ENCODE data around the gene USP34.

USP34 gene

DNA sequence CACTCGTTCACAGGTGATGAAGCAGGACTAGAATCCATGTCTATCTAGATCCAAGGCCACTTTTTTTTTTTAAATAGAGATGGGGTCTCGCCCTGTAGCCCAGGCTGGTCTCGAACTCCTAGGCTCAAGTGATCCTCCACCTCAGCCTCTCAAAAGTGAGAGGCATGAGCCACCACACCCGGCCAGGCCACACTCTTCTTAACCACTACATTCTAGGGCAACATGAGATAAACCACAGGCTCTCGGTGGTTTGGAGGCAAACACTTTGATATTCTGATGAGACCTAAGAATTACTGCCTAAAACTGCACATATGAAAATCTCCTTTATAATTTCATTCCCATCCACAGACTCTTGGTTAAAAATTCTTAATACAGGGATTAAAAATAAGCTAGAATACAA lies 51.8 kb downstream of the USP34 start:
- in situ Hi-C loops (cut with HindIII; ENCODE audit: low sequenced_read_pairs) = no loop called here
- TF ChIP-seq, protein P1, sequence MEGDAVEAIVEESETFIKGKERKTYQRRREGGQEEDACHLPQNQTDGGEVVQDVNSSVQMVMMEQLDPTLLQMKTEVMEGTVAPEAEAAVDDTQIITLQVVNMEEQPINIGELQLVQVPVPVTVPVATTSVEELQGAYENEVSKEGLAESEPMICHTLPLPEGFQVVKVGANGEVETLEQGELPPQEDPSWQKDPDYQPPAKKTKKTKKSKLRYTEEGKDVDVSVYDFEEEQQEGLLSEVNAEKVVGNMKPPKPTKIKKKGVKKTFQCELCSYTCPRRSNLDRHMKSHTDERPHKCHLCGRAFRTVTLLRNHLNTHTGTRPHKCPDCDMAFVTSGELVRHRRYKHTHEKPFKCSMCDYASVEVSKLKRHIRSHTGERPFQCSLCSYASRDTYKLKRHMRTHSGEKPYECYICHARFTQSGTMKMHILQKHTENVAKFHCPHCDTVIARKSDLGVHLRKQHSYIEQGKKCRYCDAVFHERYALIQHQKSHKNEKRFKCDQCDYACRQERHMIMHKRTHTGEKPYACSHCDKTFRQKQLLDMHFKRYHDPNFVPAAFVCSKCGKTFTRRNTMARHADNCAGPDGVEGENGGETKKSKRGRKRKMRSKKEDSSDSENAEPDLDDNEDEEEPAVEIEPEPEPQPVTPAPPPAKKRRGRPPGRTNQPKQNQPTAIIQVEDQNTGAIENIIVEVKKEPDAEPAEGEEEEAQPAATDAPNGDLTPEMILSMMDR (IDR thresholded peaks at IDR 0.05; ENCODE audit: low read depth, low read length, missing control alignments) = no peak
- DNase-seq (ENCODE audit: low read depth) = peak; percentile 18
- H3K4me3 ChIP-seq (ENCODE audit: low read depth, low read length) = no peak overlapping the region

DNA sequence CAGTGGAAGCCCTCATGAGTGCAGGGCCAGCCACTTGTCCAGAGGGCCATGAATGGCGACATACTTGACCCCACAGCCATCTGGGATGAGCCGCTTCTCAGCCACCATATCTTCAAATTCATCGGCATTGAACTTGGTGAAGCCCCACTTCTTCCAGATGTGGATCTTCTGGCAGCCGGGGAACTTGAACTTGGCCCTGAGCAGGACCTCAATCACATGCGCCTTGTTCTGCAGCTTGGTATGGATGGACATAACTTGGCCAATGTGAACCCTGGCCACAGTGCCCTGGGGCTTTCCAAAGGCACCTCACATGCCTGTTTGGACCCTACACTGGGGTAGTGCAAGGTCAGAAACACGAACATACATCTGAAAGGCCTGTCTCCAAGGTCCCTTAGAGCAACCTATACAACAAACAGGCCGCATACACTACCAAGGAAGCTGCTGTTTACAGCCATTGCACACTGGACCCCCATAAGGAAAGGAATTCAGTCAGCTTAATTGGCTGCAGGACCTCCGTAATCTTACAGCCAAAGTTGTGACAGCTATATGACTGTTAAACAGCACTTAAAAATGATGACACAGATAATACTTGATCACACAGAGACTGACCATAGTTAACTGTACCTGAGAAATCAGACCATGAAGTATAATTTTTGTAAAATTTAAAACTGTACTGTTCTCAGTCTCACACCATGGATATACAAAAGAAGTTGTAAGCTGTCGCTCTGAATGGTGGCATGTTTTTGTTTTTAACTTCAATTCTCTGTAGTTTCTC lies 53.8 kb downstream of the USP34 start:
- TF ChIP-seq, protein P1 (IDR thresholded peaks at IDR 0.05; ENCODE audit: low read depth, low read length, missing control alignments) = no peak
- no peak for DNase-seq (ENCODE audit: low read depth)
- H3K4me3 ChIP-seq (ENCODE audit: low read depth, low read length) = no peak overlapping the region
- in situ Hi-C loops (cut with HindIII; ENCODE audit: low sequenced_read_pairs) = no loop called here

DNA sequence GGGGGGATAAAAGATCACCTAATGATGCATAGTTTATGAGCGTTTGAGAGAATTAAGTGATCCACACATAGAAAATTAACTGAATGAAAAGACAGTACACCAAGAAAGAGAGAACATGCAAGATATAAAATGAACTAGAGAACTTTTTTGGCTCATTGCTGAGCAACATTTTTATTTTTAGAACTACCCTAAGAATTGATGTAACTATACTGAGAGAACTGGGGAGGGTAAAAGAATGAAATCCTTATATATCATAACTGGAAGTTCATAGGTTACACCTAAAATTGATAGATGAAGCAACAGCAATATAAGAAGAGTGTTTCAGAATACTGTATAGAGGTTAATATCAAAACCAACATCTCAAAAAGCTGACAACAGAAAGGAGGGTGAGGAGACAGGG lies 55.6 kb downstream of the USP34 start:
- in situ Hi-C loops (cut with HindIII; ENCODE audit: low sequenced_read_pairs) = no loop called here
- TF ChIP-seq, protein P1 (IDR thresholded peaks at IDR 0.05; ENCODE audit: low read depth, low read length, missing control alignments) = no peak
- H3K4me3 ChIP-seq (ENCODE audit: low read depth, low read length) = no peak overlapping the region
- DNase-seq (ENCODE audit: low read depth) = no peak

DNA sequence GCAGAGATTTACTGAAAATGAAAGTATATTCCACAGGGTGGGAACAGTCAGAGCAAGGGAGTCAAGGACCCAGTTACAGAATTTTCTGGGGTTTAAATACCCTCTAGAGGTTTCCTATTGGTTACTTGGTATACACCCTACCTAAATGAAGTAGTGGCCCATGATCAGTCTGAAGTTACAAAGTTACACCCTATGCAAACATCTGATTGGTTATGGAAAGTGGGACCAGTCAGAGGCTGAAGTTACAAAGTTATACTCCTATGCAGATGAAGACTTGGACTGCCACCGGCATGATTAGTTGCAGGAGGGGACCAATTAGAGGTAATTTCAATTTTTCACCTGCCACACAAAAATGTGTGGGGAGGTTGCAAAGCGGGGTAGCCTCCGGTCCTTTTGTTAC lies 56.2 kb downstream of the USP34 start:
- in situ Hi-C loops (cut with HindIII; ENCODE audit: low sequenced_read_pairs) = no loop called here
- TF ChIP-seq, protein P1 (IDR thresholded peaks at IDR 0.05; ENCODE audit: low read depth, low read length, missing control alignments) = no peak
- DNase-seq (ENCODE audit: low read depth) = no peak
- H3K4me3 ChIP-seq (ENCODE audit: low read depth, low read length) = no peak overlapping the region

DNA sequence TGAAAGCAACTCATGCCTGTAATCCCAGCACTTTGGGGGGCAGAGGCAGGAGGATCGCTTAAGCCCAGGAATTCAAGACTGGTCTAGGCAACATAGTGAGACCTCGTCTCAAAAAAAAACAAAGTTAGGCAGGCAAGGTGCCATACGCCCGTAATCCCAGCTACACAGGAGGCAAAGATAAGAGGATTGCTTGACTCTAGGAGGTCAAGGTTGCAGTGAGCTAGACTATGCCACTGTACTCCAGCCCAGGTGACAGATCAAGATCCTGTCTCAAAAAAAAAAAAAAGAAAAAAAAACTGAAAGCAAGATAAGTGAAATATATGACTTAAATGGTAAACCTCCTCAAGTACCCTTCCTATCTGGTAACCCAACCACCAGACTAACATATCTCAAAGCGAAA lies 59.8 kb downstream of the USP34 start:
- no peak overlapping the region for H3K4me3 ChIP-seq (ENCODE audit: low read depth, low read length)
- in situ Hi-C loops (cut with HindIII; ENCODE audit: low sequenced_read_pairs) = no loop called here
- TF ChIP-seq, protein P1 (IDR thresholded peaks at IDR 0.05; ENCODE audit: low read depth, low read length, missing control alignments) = no peak
- no peak for DNase-seq (ENCODE audit: low read depth)

DNA sequence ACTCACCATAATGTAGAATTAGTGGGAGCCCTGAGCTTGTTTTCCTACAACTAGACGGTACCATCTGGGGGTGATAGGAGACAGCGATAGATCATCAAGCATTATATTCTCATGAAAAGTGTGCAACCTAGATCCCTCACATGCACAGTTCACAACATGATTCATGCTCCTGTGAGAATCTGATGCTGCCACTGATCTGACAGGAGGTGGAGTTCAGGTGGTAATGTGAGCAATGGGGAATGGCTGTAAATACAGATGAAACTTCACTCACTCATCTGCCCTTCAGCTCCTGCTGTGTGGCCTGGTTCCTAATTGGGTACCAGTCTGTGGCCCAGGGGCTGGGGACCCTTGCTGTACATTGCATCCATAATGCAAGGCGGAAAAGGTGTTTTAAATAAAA lies 60.7 kb downstream of the USP34 start:
- TF ChIP-seq, protein P1 (IDR thresholded peaks at IDR 0.05; ENCODE audit: low read depth, low read length, missing control alignments) = no peak
- in situ Hi-C loops (cut with HindIII; ENCODE audit: low sequenced_read_pairs) = no loop called here
- no peak overlapping the region for H3K4me3 ChIP-seq (ENCODE audit: low read depth, low read length)
- DNase-seq (ENCODE audit: low read depth) = no peak

Data from astrocyte of the cerebellum (primary cell).